ENCODE results near the gene UNG. TPM values are rescaled to one million over a fixed set of nuclear protein-coding genes. Genes with fewer than 3 reads are reported as not detected.

Gene UNG
- polyA plus RNA-seq, 1 donor from 2014 or later, result 38.4 TPM

- no peak overlapping the region for H3K4me2 ChIP-seq (ENCODE audit: low read length)
- TF ChIP-seq POLR2AphosphoS5 (IDR thresholded peaks at IDR 0.05) (no peak), MXI1 (conservative IDR thresholded peaks at IDR 0.05; ENCODE audit: poor library complexity, severe bottlenecking) (no peak), EZH2 (IDR thresholded peaks at IDR 0.05; ENCODE audit: borderline replicate concordance, insufficient read depth, low read length, poor library complexity, severe bottlenecking) (no peak), SMC3 (conservative IDR thresholded peaks at IDR 0.05; ENCODE audit: poor library complexity) (no peak), EP300 (conservative IDR thresholded peaks at IDR 0.05; ENCODE audit: poor library complexity, severe bottlenecking) (no peak), RAD21 (conservative IDR thresholded peaks at IDR 0.05) (no peak), TAF1 (IDR thresholded peaks at IDR 0.05; ENCODE audit: low read depth) (no peak)
- TF ChIP-seq, protein P1, sequence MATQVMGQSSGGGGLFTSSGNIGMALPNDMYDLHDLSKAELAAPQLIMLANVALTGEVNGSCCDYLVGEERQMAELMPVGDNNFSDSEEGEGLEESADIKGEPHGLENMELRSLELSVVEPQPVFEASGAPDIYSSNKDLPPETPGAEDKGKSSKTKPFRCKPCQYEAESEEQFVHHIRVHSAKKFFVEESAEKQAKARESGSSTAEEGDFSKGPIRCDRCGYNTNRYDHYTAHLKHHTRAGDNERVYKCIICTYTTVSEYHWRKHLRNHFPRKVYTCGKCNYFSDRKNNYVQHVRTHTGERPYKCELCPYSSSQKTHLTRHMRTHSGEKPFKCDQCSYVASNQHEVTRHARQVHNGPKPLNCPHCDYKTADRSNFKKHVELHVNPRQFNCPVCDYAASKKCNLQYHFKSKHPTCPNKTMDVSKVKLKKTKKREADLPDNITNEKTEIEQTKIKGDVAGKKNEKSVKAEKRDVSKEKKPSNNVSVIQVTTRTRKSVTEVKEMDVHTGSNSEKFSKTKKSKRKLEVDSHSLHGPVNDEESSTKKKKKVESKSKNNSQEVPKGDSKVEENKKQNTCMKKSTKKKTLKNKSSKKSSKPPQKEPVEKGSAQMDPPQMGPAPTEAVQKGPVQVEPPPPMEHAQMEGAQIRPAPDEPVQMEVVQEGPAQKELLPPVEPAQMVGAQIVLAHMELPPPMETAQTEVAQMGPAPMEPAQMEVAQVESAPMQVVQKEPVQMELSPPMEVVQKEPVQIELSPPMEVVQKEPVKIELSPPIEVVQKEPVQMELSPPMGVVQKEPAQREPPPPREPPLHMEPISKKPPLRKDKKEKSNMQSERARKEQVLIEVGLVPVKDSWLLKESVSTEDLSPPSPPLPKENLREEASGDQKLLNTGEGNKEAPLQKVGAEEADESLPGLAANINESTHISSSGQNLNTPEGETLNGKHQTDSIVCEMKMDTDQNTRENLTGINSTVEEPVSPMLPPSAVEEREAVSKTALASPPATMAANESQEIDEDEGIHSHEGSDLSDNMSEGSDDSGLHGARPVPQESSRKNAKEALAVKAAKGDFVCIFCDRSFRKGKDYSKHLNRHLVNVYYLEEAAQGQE (IDR thresholded peaks at IDR 0.05; ENCODE audit: borderline replicate concordance), result no peak
- TF ChIP-seq, protein P2, sequence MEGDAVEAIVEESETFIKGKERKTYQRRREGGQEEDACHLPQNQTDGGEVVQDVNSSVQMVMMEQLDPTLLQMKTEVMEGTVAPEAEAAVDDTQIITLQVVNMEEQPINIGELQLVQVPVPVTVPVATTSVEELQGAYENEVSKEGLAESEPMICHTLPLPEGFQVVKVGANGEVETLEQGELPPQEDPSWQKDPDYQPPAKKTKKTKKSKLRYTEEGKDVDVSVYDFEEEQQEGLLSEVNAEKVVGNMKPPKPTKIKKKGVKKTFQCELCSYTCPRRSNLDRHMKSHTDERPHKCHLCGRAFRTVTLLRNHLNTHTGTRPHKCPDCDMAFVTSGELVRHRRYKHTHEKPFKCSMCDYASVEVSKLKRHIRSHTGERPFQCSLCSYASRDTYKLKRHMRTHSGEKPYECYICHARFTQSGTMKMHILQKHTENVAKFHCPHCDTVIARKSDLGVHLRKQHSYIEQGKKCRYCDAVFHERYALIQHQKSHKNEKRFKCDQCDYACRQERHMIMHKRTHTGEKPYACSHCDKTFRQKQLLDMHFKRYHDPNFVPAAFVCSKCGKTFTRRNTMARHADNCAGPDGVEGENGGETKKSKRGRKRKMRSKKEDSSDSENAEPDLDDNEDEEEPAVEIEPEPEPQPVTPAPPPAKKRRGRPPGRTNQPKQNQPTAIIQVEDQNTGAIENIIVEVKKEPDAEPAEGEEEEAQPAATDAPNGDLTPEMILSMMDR (IDR thresholded peaks at IDR 0.05; ENCODE audit: poor library complexity, severe bottlenecking), result no peak
- H3K36me3 ChIP-seq (ENCODE audit: insufficient read depth, low read length), result peaks cover 10% of the 10 kb centered on the region
- H3K27ac ChIP-seq (ENCODE audit: low read length), result no peak overlapping the region
- no peaks in the 10 kb centered on the region for H4K20me1 ChIP-seq (ENCODE audit: insufficient read depth)
- no peaks in the 10 kb centered on the region for H3K79me2 ChIP-seq (replicated peaks; ENCODE audit: insufficient read depth, low read length)
- H3K4me3 ChIP-seq (ENCODE audit: low read length), result no peak overlapping the region
- no peak overlapping the region for H3K9ac ChIP-seq (ENCODE audit: low read length)
- no peaks in the 10 kb centered on the region for H3K27me3 ChIP-seq (ENCODE audit: insufficient read depth, low read depth, low read length)
- H3F3A ChIP-seq (ENCODE audit: insufficient read depth, low read length, poor library complexity, severe bottlenecking), result no peaks in the 10 kb centered on the region
- no peaks in the 10 kb centered on the region for H3K9me3 ChIP-seq (ENCODE audit: low read length)
- no peak overlapping the region for H2AFZ ChIP-seq (ENCODE audit: low read depth, low read length)
- no peaks in the 10 kb centered on the region for H3K9me2 ChIP-seq (ENCODE audit: insufficient read depth, low read length)
These were observed 22.5 kb upstream of the UNG start for GRCh38 chr12:109074866-109075265.

- Histone ChIP-seq H3K9ac (ENCODE audit: low read length) (no peak overlapping the region), H3K79me2 (replicated peaks; ENCODE audit: insufficient read depth, low read length) (no peaks in the 10 kb centered on the region), H3K9me3 (ENCODE audit: low read length) (no peaks in the 10 kb centered on the region), H3K4me2 (ENCODE audit: low read length) (no peak overlapping the region), H4K20me1 (ENCODE audit: insufficient read depth) (no peaks in the 10 kb centered on the region), H3K36me3 (ENCODE audit: insufficient read depth, low read length) (peaks cover 18% of the 10 kb centered on the region), H3K27ac (ENCODE audit: low read length) (no peak overlapping the region), H3K27me3 (ENCODE audit: insufficient read depth, low read depth, low read length) (no peaks in the 10 kb centered on the region), H3K4me3 (ENCODE audit: low read length) (no peak overlapping the region), H3K9me2 (ENCODE audit: insufficient read depth, low read length) (no peaks in the 10 kb centered on the region), H2AFZ (ENCODE audit: low read depth, low read length) (no peak overlapping the region), H3F3A (ENCODE audit: insufficient read depth, low read length, poor library complexity, severe bottlenecking) (no peaks in the 10 kb centered on the region)
- TF ChIP-seq, protein P1 (IDR thresholded peaks at IDR 0.05; ENCODE audit: borderline replicate concordance), result no peak
- TF ChIP-seq EZH2 (IDR thresholded peaks at IDR 0.05; ENCODE audit: borderline replicate concordance, insufficient read depth, low read length, poor library complexity, severe bottlenecking) (no peak), MXI1 (conservative IDR thresholded peaks at IDR 0.05; ENCODE audit: poor library complexity, severe bottlenecking) (no peak), EP300 (conservative IDR thresholded peaks at IDR 0.05; ENCODE audit: poor library complexity, severe bottlenecking) (no peak), RAD21 (conservative IDR thresholded peaks at IDR 0.05) (no peak), TAF1 (IDR thresholded peaks at IDR 0.05; ENCODE audit: low read depth) (no peak), POLR2AphosphoS5 (IDR thresholded peaks at IDR 0.05) (no peak), SMC3 (conservative IDR thresholded peaks at IDR 0.05; ENCODE audit: poor library complexity) (no peak)
- TF ChIP-seq, protein P2 (IDR thresholded peaks at IDR 0.05; ENCODE audit: poor library complexity, severe bottlenecking), result no peak
These were observed 14.6 kb upstream of the UNG start for GRCh38 chr12:109082751-109083150.

Data from neural cell (in vitro differentiated cells).